IMR-90 (cell line): ENCODE measurements around the gene ZNF618. TPM values are rescaled to one million over a fixed set of nuclear protein-coding genes. Genes with fewer than 3 reads are reported as not detected.

Source experiments
- ATAC-seq: fragments of 200-7000 bp; cut with Tn5 transposase; 2 replicates; pipeline ENCODE4 v1.9.1; 2020; ENCODE audit warnings: low read depth, mild to moderate bottlenecking, moderate library complexity
- BruUV-seq: library from RNA; stranded (reverse); fragments of 400-500 nt; replicated peaks from 2 replicates; lab custom pipeline; 2021; lab: Mats Ljungman, UMichigan
- CTCF ChIA-PET: fragments of 300-600 bp; formaldehyde crosslinking; extraction: SDS; loops from one replicate; lab custom pipeline; 2021; ENCODE audit warnings: antibody characterized with exemption; lab: Yijun Ruan, JAX
- POLR2A ChIA-PET: fragments of 300-600 bp; sonication (Branson Sonifier 250); formaldehyde crosslinking; loops from one replicate; lab custom pipeline; 2022; ENCODE audit warnings: antibody characterized with exemption; ENCODE audit not compliant: unreplicated experiment; lab: Charles Lee
- DNase-seq: peaks from one replicate; pipeline ENCODE4 v3.0.0; 2013
- H2AFZ ChIP-seq: replicated peaks from 2 replicates; pipeline ENCODE3; 2013; ENCODE audit warnings: low read length, mild to moderate bottlenecking; ENCODE audit not compliant: poor library complexity
- H2AK5ac ChIP-seq: 2 replicates; pipeline ENCODE4 v1.6.1; 2013; ENCODE audit warnings: low read depth, low read length, inconsistent platforms
- H2AK9ac ChIP-seq: replicated peaks from 2 replicates; pipeline ENCODE3; 2013; ENCODE audit warnings: mild to moderate bottlenecking, low read depth, low read length, moderate library complexity; ENCODE audit not compliant: poor library complexity
- H2BK120ac ChIP-seq: 2 replicates; pipeline ENCODE4 v1.6.1; 2013; ENCODE audit warnings: low read depth, low read length, inconsistent platforms
- H2BK15ac ChIP-seq: 3 replicates; pipeline ENCODE4 v1.6.1; 2013; ENCODE audit warnings: low read depth, low read length, inconsistent platforms
- H2BK20ac ChIP-seq: 2 replicates; pipeline ENCODE4 v1.6.1; 2013; ENCODE audit warnings: low read depth, mild to moderate bottlenecking, inconsistent platforms, low read length, moderate library complexity
- H2BK5ac ChIP-seq: 2 replicates; pipeline ENCODE4 v1.6.1; 2013; ENCODE audit warnings: mild to moderate bottlenecking, low read depth, low read length, inconsistent platforms; ENCODE audit not compliant: poor library complexity, severe bottlenecking
- H3K14ac ChIP-seq: replicated peaks from 2 replicates; pipeline ENCODE4 v1.6.1; 2013; ENCODE audit warnings: low read depth, low read length, inconsistent platforms
- H3K18ac ChIP-seq: 2 replicates; pipeline ENCODE4 v1.6.1; 2013; ENCODE audit warnings: low read depth, low read length, control low read depth
- H3K23ac ChIP-seq: 2 replicates; pipeline ENCODE4 v1.6.1; 2013; ENCODE audit warnings: low read depth, low read length, inconsistent platforms
- H3K27ac ChIP-seq: 2 replicates; pipeline ENCODE4 v1.5.1; 2013; ENCODE audit warnings: mild to moderate bottlenecking, control low read depth, low read length; ENCODE audit not compliant: insufficient read depth
- H3K27me3 ChIP-seq: 2 replicates; pipeline ENCODE4 v1.6.1; 2013; ENCODE audit warnings: low read length; ENCODE audit not compliant: control insufficient read depth, insufficient read depth
- H3K36me3 ChIP-seq: 2 replicates; pipeline ENCODE4 v1.6.1; 2013; ENCODE audit warnings: low read length, mixed read lengths; ENCODE audit not compliant: control insufficient read depth, insufficient read depth
- H3K4ac ChIP-seq: 2 replicates; pipeline ENCODE4 v1.6.1; 2013; ENCODE audit warnings: low read depth, low read length, inconsistent platforms
- H3K4me1 ChIP-seq: 2 replicates; pipeline ENCODE4 v1.6.1; 2013; ENCODE audit warnings: low read length, mixed read lengths; ENCODE audit not compliant: control insufficient read depth, insufficient read depth
- H3K4me2 ChIP-seq: 2 replicates; pipeline ENCODE4 v1.6.1; 2013; ENCODE audit warnings: low read depth, mild to moderate bottlenecking, control low read depth, low read length, moderate library complexity
- H3K4me3 ChIP-seq: 2 replicates; pipeline ENCODE4 v1.5.1; 2013; ENCODE audit warnings: low read depth, mild to moderate bottlenecking, control low read depth, low read length, moderate library complexity; ENCODE audit not compliant: insufficient read depth
- H3K56ac ChIP-seq: 2 replicates; pipeline ENCODE4 v1.6.1; 2013; ENCODE audit warnings: low read length, inconsistent platforms; ENCODE audit not compliant: insufficient read depth; ENCODE audit errors: extremely low read depth
- H3K79me1 ChIP-seq, 2 experiments: 2 replicates each; pipeline ENCODE4 v1.6.1; 2013; ENCODE audit warnings: low read length in 2 of 2, inconsistent platforms in 1 of 2, low read depth in 1 of 2
- H3K9ac ChIP-seq: 2 replicates; pipeline ENCODE4 v1.6.1; 2013; ENCODE audit warnings: low read depth, low read length, control low read depth
- H3K9me1 ChIP-seq: 2 replicates; pipeline ENCODE4 v1.6.1; 2013; ENCODE audit warnings: low read length, inconsistent platforms; ENCODE audit not compliant: insufficient read depth
- H3K9me3 ChIP-seq: 2 replicates; pipeline ENCODE4 v1.6.1; 2013; ENCODE audit warnings: low read length; ENCODE audit not compliant: control insufficient read depth, insufficient read depth
- H4K20me1 ChIP-seq: 2 replicates; pipeline ENCODE4 v1.6.1; 2013; ENCODE audit warnings: low read length, inconsistent platforms; ENCODE audit not compliant: insufficient read depth
- H4K5ac ChIP-seq: 2 replicates; pipeline ENCODE4 v1.6.1; 2013; ENCODE audit warnings: mild to moderate bottlenecking, low read depth, low read length, control low read depth
- H4K8ac ChIP-seq, 2 experiments: 2 replicates each; pipeline ENCODE4 v1.6.1; 2013; ENCODE audit warnings: low read depth in 2 of 2, low read length in 2 of 2, control low read depth in 1 of 2, inconsistent platforms in 1 of 2
- H4K91ac ChIP-seq: 2 replicates; pipeline ENCODE4 v1.6.1; 2013; ENCODE audit warnings: low read depth, low read length, inconsistent platforms; ENCODE audit not compliant: insufficient read depth
- MXI1 ChIP-seq: IDR thresholded peaks from 2 replicates; pipeline ENCODE4 v1.6.1; 2012; ENCODE audit warnings: low read depth, mild to moderate bottlenecking, low read length, moderate library complexity, borderline replicate concordance
- POLR2A ChIP-seq: IDR thresholded peaks from 2 replicates; pipeline ENCODE4 v1.6.1; 2012; ENCODE audit warnings: mild to moderate bottlenecking, low read depth, low read length
- WGBS, 2 experiments: methylation state at CpG; one replicate each; pipeline versions ENCODE4 v1.1.5 to v1.1.7; 2013; ENCODE audit warnings: missing lambda C conversion rate in 2 of 2; ENCODE audit not compliant: insufficient read length in 1 of 2; ENCODE audit errors: extremely low coverage in 2 of 2; 5-methylcytosine and 5-hydroxymethylcytosine counted together
- dilution Hi-C: fragments of 300-500 bp; cut with HindIII; formaldehyde crosslinking; loops from one replicate; pipeline ENCODE4 v1.14.3; 2018; ENCODE audit warnings: low sequenced_read_pairs; ENCODE audit not compliant: unreplicated experiment
- in situ Hi-C: fragments of 300-500 bp; cut with MboI; formaldehyde crosslinking; loops from 3 replicates; pipeline ENCODE4 v1.14.3; 2019; ENCODE audit warnings: low sequenced_read_pairs, inconsistent platforms, mixed read lengths
- intact Hi-C: fragments of 100-400 bp; cut with micrococcal nuclease; formaldehyde crosslinking; loops from 2 replicates; pipeline ENCODE4 v1.10.0; 2022
- polyA plus RNA-seq, 3 experiments: library from polyadenylated mRNA; depleted of rRNA; stranded (reverse); fragments of >200 nt; gene quantifications; 2 replicates each; pipeline ENCODE4 v1.2.3, GENCODE V29; 2012; ENCODE audit warnings: low replicate concordance in 1 of 3
- total RNA-seq: library from RNA; depleted of rRNA; stranded (reverse); fragments of >200 nt; gene quantifications from 2 replicates; pipeline ENCODE4 v1.2.3, GENCODE V29; 2012

The ZNF618 gene
- total and polyA plus RNA-seq, 2 of the 4 experiments (the other 2 are of a cell fraction) = 8.2 to 9.4 TPM

DNA sequence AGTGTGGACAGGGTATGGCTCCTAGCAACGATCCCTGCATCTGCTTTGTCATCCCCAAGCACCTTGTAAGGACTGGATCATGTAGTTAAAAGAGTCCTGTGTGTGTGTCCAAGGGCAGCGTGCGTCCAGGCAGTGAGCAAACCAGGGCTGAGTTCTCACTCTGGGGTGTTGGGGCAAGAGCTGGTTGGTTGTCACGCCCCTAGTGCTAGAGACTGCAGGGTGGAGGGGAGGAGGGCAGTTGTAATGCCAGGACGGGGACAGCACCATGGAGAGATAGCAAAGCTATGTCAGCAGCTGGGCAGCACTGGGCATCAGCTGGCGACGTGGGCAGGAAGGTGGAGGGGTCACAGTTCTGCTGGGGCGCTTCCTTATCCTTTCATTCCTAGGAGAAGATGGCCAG lies 100.8 kb downstream of the ZNF618 start:
- no peak overlapping the region for H3K18ac ChIP-seq
- peaks cover 14% of the 10 kb centered on the region for H3K36me3 ChIP-seq
- peak overlapping the region; percentile 48; the same call in 1 of the 2 replicates for H3K14ac ChIP-seq
- H4K20me1 ChIP-seq = peaks cover 44% of the 10 kb centered on the region
- ATAC-seq (no peak), DNase-seq (no peak)
- H4K91ac ChIP-seq = no peak overlapping the region
- TF ChIP-seq POLR2A (no peak), MXI1 (no peak)
- H3K79me1 ChIP-seq = peaks cover 33 to 88% of the 10 kb centered on the region in 2 experiments
- H2BK120ac ChIP-seq = no peak overlapping the region
- H2AK5ac ChIP-seq = peak overlapping the region; percentile 37; the same call in 1 of the 2 replicates
- no peak overlapping the region for H2BK20ac ChIP-seq
- no peak overlapping the region for H2AK9ac ChIP-seq
- H4K8ac ChIP-seq = no peak overlapping the region
- peaks cover 43% of the 10 kb centered on the region for H3K9me1 ChIP-seq
- no peak overlapping the region for H2BK5ac ChIP-seq
- H3K4me1 ChIP-seq = peaks cover 23% of the 10 kb centered on the region
- WGBS, 2 experiments = 97% methylated on average over 5 of the region's 8 CpGs; no CpG with 5 or more reads in 1 of the 2 experiments
- no peak overlapping the region for H3K27ac ChIP-seq
- no peak overlapping the region for H3K9ac ChIP-seq
- ChIA-PET CTCF (no interaction called here), POLR2A (no interaction called here)
- no peak overlapping the region for H4K5ac ChIP-seq
- no peak overlapping the region for H3K4me2 ChIP-seq
- dilution Hi-C loops = no loop called here
- intact Hi-C loops = loop anchor here (5.0 kb wide), 1 partner anchor 100 kb away; the partner anchor contains the start of gene ZNF618
- H3K56ac ChIP-seq = no peak overlapping the region
- no TSS peak for BruUV-seq
- no peak overlapping the region for H3K23ac ChIP-seq
- H3K4me3 ChIP-seq = no peak overlapping the region
- no peaks in the 10 kb centered on the region for H3K9me3 ChIP-seq
- H2AFZ ChIP-seq = peak overlapping the region; percentile 17
- in situ Hi-C loops = no loop called here
- H2BK15ac ChIP-seq = no peak overlapping the region
- H3K27me3 ChIP-seq = no peaks in the 10 kb centered on the region
- peak overlapping the region; percentile 47; the same call in 1 of the 2 replicates for H3K4ac ChIP-seq
